ENCODE measurements around the gene GAPDHS. TPM values are rescaled to one million over a fixed set of nuclear protein-coding genes. Genes with fewer than 3 reads are reported as not detected.

Gene GAPDHS
- total and polyA plus RNA-seq, 4 donors: not detected

DNA sequence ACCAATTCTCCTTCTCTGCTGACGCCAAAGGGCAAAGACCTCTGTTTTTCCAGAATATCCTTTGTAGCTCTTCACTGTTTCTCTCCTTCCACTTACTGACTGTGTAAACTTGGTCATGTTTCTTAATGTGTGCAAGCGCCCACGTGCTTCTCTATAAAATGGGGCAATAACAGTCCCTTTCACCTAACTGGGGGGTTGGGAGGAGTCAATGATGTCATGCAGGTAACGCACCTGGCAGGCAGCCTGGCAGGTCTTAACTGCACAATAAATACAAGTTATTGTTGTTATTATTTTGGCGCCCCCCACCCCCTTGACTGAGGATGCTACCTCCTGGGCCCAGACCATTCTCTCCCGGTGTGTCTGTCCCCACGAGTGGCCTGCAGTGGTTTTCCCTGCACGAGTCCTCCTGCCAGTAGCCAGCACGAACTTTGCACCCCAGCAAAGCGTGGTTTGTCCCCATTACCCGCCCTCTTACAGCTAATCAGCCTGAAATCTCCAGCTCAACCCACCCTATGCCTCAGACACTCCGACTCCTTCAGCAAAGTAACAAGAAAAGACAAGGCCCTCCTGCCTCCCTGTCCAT lies 10.4 kb upstream of the GAPDHS start:
- H3K27ac ChIP-seq (ENCODE audit: low read depth in 1 of 2, low read length in 2 of 2): no peak overlapping the region
- H3K36me3 ChIP-seq (ENCODE audit: control insufficient read depth in 4 of 4, insufficient read depth in 3 of 4, low read depth in 1 of 4, low read length in 3 of 4): no peaks in the 10 kb centered on the region
- H3K9me3 ChIP-seq (ENCODE audit: control insufficient read depth in 4 of 4, low read length in 3 of 4): no peaks in the 10 kb centered on the region
- TF ChIP-seq, protein P1, sequence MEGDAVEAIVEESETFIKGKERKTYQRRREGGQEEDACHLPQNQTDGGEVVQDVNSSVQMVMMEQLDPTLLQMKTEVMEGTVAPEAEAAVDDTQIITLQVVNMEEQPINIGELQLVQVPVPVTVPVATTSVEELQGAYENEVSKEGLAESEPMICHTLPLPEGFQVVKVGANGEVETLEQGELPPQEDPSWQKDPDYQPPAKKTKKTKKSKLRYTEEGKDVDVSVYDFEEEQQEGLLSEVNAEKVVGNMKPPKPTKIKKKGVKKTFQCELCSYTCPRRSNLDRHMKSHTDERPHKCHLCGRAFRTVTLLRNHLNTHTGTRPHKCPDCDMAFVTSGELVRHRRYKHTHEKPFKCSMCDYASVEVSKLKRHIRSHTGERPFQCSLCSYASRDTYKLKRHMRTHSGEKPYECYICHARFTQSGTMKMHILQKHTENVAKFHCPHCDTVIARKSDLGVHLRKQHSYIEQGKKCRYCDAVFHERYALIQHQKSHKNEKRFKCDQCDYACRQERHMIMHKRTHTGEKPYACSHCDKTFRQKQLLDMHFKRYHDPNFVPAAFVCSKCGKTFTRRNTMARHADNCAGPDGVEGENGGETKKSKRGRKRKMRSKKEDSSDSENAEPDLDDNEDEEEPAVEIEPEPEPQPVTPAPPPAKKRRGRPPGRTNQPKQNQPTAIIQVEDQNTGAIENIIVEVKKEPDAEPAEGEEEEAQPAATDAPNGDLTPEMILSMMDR (IDR thresholded peaks at IDR 0.05; ENCODE audit: low read depth, low read length, missing input control): no peak
- TF ChIP-seq, protein P2, sequence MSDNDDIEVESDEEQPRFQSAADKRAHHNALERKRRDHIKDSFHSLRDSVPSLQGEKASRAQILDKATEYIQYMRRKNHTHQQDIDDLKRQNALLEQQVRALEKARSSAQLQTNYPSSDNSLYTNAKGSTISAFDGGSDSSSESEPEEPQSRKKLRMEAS (IDR thresholded peaks at IDR 0.05): no peak
- TF ChIP-seq JUND (IDR thresholded peaks at IDR 0.05) (no peak), REST (IDR thresholded peaks at IDR 0.05) (no peak), FOXA2 (IDR thresholded peaks at IDR 0.05) (no peak), FOXA1 (IDR thresholded peaks at IDR 0.05) (no peak), EGR1 (IDR thresholded peaks at IDR 0.05; ENCODE audit: low read depth in 2 of 2) (no peak), TAF1 (conservative IDR thresholded peaks at IDR 0.05) (no peak), ZBTB33 (IDR thresholded peaks at IDR 0.05) (no peak), SP1 (IDR thresholded peaks at IDR 0.05) (no peak), NR2F2 (IDR thresholded peaks at IDR 0.05) (no peak), ATF3 (IDR thresholded peaks at IDR 0.05) (no peak), YY1 (IDR thresholded peaks at IDR 0.05) (no peak), RAD21 (IDR thresholded peaks at IDR 0.05) (no peak), RXRA (IDR thresholded peaks at IDR 0.05) (no peak), HNF4A (conservative IDR thresholded peaks at IDR 0.05) (no peak), HNF4G (IDR thresholded peaks at IDR 0.05) (no peak), GABPA (IDR thresholded peaks at IDR 0.05 in 1 of 2, conservative IDR thresholded peaks at IDR 0.05 in 1 of 2) (no peak)
- H3K27me3 ChIP-seq (ENCODE audit: control insufficient read depth in 4 of 4, insufficient read depth in 4 of 4, low read length in 3 of 4): peaks cover 0 to 3% (median 0%) of the 10 kb centered on the region in 4 donors
- 73% methylated on average over 12 of the region's 12 CpGs for WGBS
- no peak overlapping the region for H3K9ac ChIP-seq (ENCODE audit: low read depth in 1 of 2, low read length in 2 of 2)
- H3K4me3 ChIP-seq (ENCODE audit: low read depth in 1 of 3, low read length in 3 of 3): no peak overlapping the region
- H3K4me1 ChIP-seq (ENCODE audit: control insufficient read depth in 4 of 4, insufficient read depth in 4 of 4, low read length in 3 of 4): no peaks in the 10 kb centered on the region
- no peak for DNase-seq (ENCODE audit: low spot score)

Data from liver (tissue), 9 donors.